ENCODE results near the gene CDON.

DNA sequence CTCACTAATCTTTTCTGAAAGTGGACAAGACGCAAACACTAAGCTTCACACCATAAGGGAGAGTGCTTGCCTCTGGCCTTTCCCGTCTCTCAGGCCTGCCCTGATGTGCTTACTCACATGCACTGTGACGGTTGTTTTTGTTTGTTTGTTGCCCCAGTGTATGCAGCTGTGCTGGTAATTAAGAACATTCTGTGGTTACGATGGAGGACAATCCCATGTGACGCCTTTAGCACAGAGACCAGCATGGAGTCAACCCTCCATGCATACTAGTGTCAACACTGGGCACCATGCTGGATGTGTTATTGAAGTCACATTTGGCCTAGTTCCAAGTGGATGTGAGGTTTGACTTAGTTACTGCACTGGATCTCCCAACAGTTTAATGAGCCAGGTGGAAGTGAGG is 27.8 kb upstream of the CDON start:
- TF ChIP-seq, protein P1, sequence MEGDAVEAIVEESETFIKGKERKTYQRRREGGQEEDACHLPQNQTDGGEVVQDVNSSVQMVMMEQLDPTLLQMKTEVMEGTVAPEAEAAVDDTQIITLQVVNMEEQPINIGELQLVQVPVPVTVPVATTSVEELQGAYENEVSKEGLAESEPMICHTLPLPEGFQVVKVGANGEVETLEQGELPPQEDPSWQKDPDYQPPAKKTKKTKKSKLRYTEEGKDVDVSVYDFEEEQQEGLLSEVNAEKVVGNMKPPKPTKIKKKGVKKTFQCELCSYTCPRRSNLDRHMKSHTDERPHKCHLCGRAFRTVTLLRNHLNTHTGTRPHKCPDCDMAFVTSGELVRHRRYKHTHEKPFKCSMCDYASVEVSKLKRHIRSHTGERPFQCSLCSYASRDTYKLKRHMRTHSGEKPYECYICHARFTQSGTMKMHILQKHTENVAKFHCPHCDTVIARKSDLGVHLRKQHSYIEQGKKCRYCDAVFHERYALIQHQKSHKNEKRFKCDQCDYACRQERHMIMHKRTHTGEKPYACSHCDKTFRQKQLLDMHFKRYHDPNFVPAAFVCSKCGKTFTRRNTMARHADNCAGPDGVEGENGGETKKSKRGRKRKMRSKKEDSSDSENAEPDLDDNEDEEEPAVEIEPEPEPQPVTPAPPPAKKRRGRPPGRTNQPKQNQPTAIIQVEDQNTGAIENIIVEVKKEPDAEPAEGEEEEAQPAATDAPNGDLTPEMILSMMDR (conservative IDR thresholded peaks at IDR 0.05): no peak
- TF ChIP-seq ZFX (IDR thresholded peaks at IDR 0.05): no peak
